KMS-11 (cell line): ENCODE results near the gene PRKG1.

Experiments
- H2AFZ ChIP-seq: fragments of 200-600 bp; sonication (generic); 2 replicates; pipeline ENCODE4 v1.6.1; 2016; ENCODE audit warnings: antibody characterized with exemption, mixed run types, low read depth
- H3K27ac ChIP-seq: fragments of 200-600 bp; sonication (generic); 2 replicates; pipeline ENCODE4 v1.6.1; 2016; ENCODE audit warnings: mild to moderate bottlenecking, mixed run types
- H3K27me3 ChIP-seq: fragments of 200-600 bp; sonication (generic); 2 replicates; pipeline ENCODE4 v1.6.1; 2017; ENCODE audit warnings: mild to moderate bottlenecking, low read depth, mixed run types, moderate library complexity; ENCODE audit not compliant: insufficient read depth
- H3K36me3 ChIP-seq: fragments of 200-600 bp; sonication (generic); 2 replicates; pipeline ENCODE4 v1.6.1; 2017; ENCODE audit warnings: mild to moderate bottlenecking, mixed run types; ENCODE audit not compliant: insufficient read depth
- H3K4me1 ChIP-seq: fragments of 200-600 bp; sonication (generic); 2 replicates; pipeline ENCODE4 v1.6.1; 2016; ENCODE audit warnings: mild to moderate bottlenecking, low read depth, mixed run types; ENCODE audit not compliant: poor library complexity, severe bottlenecking
- H3K4me2 ChIP-seq: fragments of 200-600 bp; sonication (generic); 2 replicates; pipeline ENCODE4 v1.7.0; 2016; ENCODE audit warnings: mild to moderate bottlenecking, mixed run types
- H3K4me3 ChIP-seq: fragments of 200-600 bp; sonication (generic); IDR thresholded peaks from 2 replicates; pipeline ENCODE4 v1.6.1; 2017; ENCODE audit warnings: low read depth, low read length, mixed read lengths; ENCODE audit not compliant: insufficient read depth
- H3K79me2 ChIP-seq: fragments of 200-600 bp; sonication (generic); 2 replicates; pipeline ENCODE4 v1.6.1; 2016; ENCODE audit warnings: low read depth, mixed run types; ENCODE audit not compliant: insufficient read depth
- H3K9ac ChIP-seq: fragments of 200-600 bp; sonication (generic); 2 replicates; pipeline ENCODE4 v1.6.1; 2016; ENCODE audit warnings: mild to moderate bottlenecking, mixed run types
- H4K20me1 ChIP-seq: fragments of 200-600 bp; sonication (generic); 2 replicates; pipeline ENCODE4 v1.6.1; 2016; ENCODE audit warnings: mild to moderate bottlenecking, mixed run types; ENCODE audit not compliant: insufficient read depth
- CTCF ChIP-seq: fragments of 200-600 bp; sonication (generic); conservative IDR thresholded peaks from 2 replicates; pipeline ENCODE4 v1.6.1; 2017; ENCODE audit warnings: low read depth, mild to moderate bottlenecking, antibody characterized with exemption, low read length, moderate library complexity, mixed read lengths

PRKG1 gene

GRCh38 chr10:52053497-52053896 lies 979.2 kb downstream of the PRKG1 start:
- no peaks in the 10 kb centered on the region for H3K27me3 ChIP-seq
- H3K9ac ChIP-seq = no peak overlapping the region
- no peaks in the 10 kb centered on the region for H3K36me3 ChIP-seq
- H3K4me2 ChIP-seq = no peak overlapping the region
- no peak for TF ChIP-seq CTCF
- H3K27ac ChIP-seq = no peak overlapping the region
- H3K79me2 ChIP-seq = no peaks in the 10 kb centered on the region
- no peaks in the 10 kb centered on the region for H3K4me1 ChIP-seq
- no peaks in the 10 kb centered on the region for H4K20me1 ChIP-seq
- H3K4me3 ChIP-seq = no peak overlapping the region
- no peak overlapping the region for H2AFZ ChIP-seq

- H3K4me3 ChIP-seq = no peak overlapping the region
- no peak overlapping the region for H3K27ac ChIP-seq
- H4K20me1 ChIP-seq = no peaks in the 10 kb centered on the region
- no peak for TF ChIP-seq CTCF
- no peak overlapping the region for H3K9ac ChIP-seq
- no peaks in the 10 kb centered on the region for H3K27me3 ChIP-seq
- no peak overlapping the region for H2AFZ ChIP-seq
- no peaks in the 10 kb centered on the region for H3K36me3 ChIP-seq
- no peaks in the 10 kb centered on the region for H3K4me1 ChIP-seq
- no peaks in the 10 kb centered on the region for H3K79me2 ChIP-seq
- no peak overlapping the region for H3K4me2 ChIP-seq
These were observed 982.0 kb downstream of the PRKG1 start for GRCh38 chr10:52056291-52056690.

GRCh38 chr10:52059089-52059488 lies 984.8 kb downstream of the PRKG1 start:
- no peaks in the 10 kb centered on the region for H3K4me1 ChIP-seq
- H3K36me3 ChIP-seq = no peaks in the 10 kb centered on the region
- H4K20me1 ChIP-seq = no peaks in the 10 kb centered on the region
- H3K79me2 ChIP-seq = no peaks in the 10 kb centered on the region
- H3K4me2 ChIP-seq = no peak overlapping the region
- no peak overlapping the region for H3K4me3 ChIP-seq
- H3K27me3 ChIP-seq = no peaks in the 10 kb centered on the region
- H2AFZ ChIP-seq = no peak overlapping the region
- no peak overlapping the region for H3K27ac ChIP-seq
- no peak overlapping the region for H3K9ac ChIP-seq
- TF ChIP-seq CTCF = no peak

GRCh38 chr10:52063159-52063558 lies 988.9 kb downstream of the PRKG1 start:
- Histone ChIP-seq H3K4me3 (no peak overlapping the region), H3K4me2 (no peak overlapping the region), H3K27ac (no peak overlapping the region), H3K36me3 (no peaks in the 10 kb centered on the region), H3K79me2 (no peaks in the 10 kb centered on the region), H2AFZ (no peak overlapping the region), H3K27me3 (no peaks in the 10 kb centered on the region), H3K9ac (no peak overlapping the region), H4K20me1 (no peaks in the 10 kb centered on the region), H3K4me1 (no peaks in the 10 kb centered on the region)
- TF ChIP-seq CTCF = no peak
